Upper lobe of left lung (tissue), 6 donors: ENCODE measurements around the gene MRPL42. TPM values are rescaled to one million over a fixed set of nuclear protein-coding genes. Genes with fewer than 3 reads are reported as not detected.

Experiments used
- ATAC-seq, 2 donors: fragments of 200-7000 bp; cut with Tn5 transposase; one replicate each; pipeline ENCODE4 v1.9.1; 2022; ENCODE audit warnings: mild to moderate bottlenecking in 2 of 2, moderate library complexity in 2 of 2; ENCODE audit not compliant: low FRiP score in 2 of 2
- DNase-seq, 2 donors: peaks; one replicate each; pipeline ENCODE4 v3.0.0-alpha.2; 2019 to 2020
- H3K27ac ChIP-seq, 4 donors: fragments of 200-600 bp; sonication (generic); one replicate each; pipeline ENCODE4 v1.5.1; 2016 to 2019
- H3K27me3 ChIP-seq, 4 donors: fragments of 200-600 bp; sonication (generic); one replicate each; pipeline ENCODE4 v1.5.1; 2017 to 2019
- H3K36me3 ChIP-seq, 4 donors: fragments of 200-600 bp; sonication (generic); one replicate each; pipeline ENCODE4 v1.5.1; 2016 to 2019
- H3K4me1 ChIP-seq, 4 donors: fragments of 200-600 bp; sonication (generic); one replicate each; pipeline ENCODE4 v1.5.1; 2018 to 2019
- H3K4me3 ChIP-seq, 4 donors: fragments of 200-600 bp; sonication (generic); one replicate each; pipeline ENCODE4 v1.5.1; 2017 to 2019; ENCODE audit warnings: mild to moderate bottlenecking in 2 of 4, moderate library complexity in 1 of 4
- H3K9me3 ChIP-seq, 4 donors: fragments of 200-600 bp; sonication (generic); one replicate each; pipeline ENCODE4 v1.5.1; 2018 to 2019
- EP300 ChIP-seq, 4 donors: sonication (generic); formaldehyde crosslinking; IDR thresholded peaks; one replicate each; pipeline ENCODE4 v1.5.1; 2017; ENCODE audit warnings: antibody characterized with exemption in 4 of 4, control low read depth in 2 of 4
- POLR2A ChIP-seq, 4 donors: fragments of 450-650 bp; IDR thresholded peaks; one replicate each; pipeline ENCODE4 v1.5.1; 2016 to 2017; ENCODE audit warnings: antibody characterized with exemption in 4 of 4, mild to moderate bottlenecking in 2 of 4
- POLR2AphosphoS5 ChIP-seq, 2 donors: sonication (generic); formaldehyde crosslinking; IDR thresholded peaks; one replicate each; pipeline ENCODE4 v1.5.1; 2017; ENCODE audit warnings: antibody characterized with exemption in 2 of 2
- WGBS, 2 donors: methylation state at CpG; one replicate each; pipeline ENCODE4 v1.1.5; 2017 to 2018; 5-methylcytosine and 5-hydroxymethylcytosine counted together
- total RNA-seq, 6 donors: library from RNA; depleted of rRNA in 4 of 6; stranded (reverse); fragments of >200 nt in 4 of 6; gene quantifications; one replicate each; pipeline versions ENCODE4 v1.1.0 to v1.2.1, GENCODE V29; 2016 to 2021
- TF ChIP-seq, protein P1 (sequence below), 6 experiments: fragments of 450-650 bp in 4 of 6; fragments of 200-600 bp in 2 of 6; sonication (generic) in 2 of 6; IDR thresholded peaks; one replicate each; pipeline ENCODE4 v1.5.1; 2016 to 2019; ENCODE audit warnings: antibody characterized with exemption in 6 of 6
- donor health status: DM: no; HTN: no; CAD: no; lungs with moderate emphysema.
- donor health status: DM: no; HTN: yes; CAD: no; lungs with severe emphysema.

MRPL42 gene
- total RNA-seq, 6 donors from 2014 or later: 15.5 to 63.8 (median 36.7) TPM

GRCh38 chr12:93443576-93443975 lies 23.7 kb upstream of the MRPL42 start:
- H3K4me1 ChIP-seq: peaks cover 20 to 32% (median 25%) of the 10 kb centered on the region in 4 donors
- TF ChIP-seq POLR2A (IDR thresholded peaks at IDR 0.05) (no peak), POLR2AphosphoS5 (IDR thresholded peaks at IDR 0.05) (no peak), EP300 (IDR thresholded peaks at IDR 0.05) (no peak)
- TF ChIP-seq, protein P1, sequence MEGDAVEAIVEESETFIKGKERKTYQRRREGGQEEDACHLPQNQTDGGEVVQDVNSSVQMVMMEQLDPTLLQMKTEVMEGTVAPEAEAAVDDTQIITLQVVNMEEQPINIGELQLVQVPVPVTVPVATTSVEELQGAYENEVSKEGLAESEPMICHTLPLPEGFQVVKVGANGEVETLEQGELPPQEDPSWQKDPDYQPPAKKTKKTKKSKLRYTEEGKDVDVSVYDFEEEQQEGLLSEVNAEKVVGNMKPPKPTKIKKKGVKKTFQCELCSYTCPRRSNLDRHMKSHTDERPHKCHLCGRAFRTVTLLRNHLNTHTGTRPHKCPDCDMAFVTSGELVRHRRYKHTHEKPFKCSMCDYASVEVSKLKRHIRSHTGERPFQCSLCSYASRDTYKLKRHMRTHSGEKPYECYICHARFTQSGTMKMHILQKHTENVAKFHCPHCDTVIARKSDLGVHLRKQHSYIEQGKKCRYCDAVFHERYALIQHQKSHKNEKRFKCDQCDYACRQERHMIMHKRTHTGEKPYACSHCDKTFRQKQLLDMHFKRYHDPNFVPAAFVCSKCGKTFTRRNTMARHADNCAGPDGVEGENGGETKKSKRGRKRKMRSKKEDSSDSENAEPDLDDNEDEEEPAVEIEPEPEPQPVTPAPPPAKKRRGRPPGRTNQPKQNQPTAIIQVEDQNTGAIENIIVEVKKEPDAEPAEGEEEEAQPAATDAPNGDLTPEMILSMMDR (IDR thresholded peaks at IDR 0.05): no peak
- no peaks in the 10 kb centered on the region for H3K36me3 ChIP-seq
- ATAC-seq: no peak
- no peak for DNase-seq
- 96 to 98% methylated on average over 3 to 4 of the region's 4 CpGs for WGBS, 2 donors
- H3K4me3 ChIP-seq: no peak overlapping the region
- H3K27me3 ChIP-seq: no peaks in the 10 kb centered on the region
- no peaks in the 10 kb centered on the region for H3K9me3 ChIP-seq
- no peak overlapping the region for H3K27ac ChIP-seq

DNA sequence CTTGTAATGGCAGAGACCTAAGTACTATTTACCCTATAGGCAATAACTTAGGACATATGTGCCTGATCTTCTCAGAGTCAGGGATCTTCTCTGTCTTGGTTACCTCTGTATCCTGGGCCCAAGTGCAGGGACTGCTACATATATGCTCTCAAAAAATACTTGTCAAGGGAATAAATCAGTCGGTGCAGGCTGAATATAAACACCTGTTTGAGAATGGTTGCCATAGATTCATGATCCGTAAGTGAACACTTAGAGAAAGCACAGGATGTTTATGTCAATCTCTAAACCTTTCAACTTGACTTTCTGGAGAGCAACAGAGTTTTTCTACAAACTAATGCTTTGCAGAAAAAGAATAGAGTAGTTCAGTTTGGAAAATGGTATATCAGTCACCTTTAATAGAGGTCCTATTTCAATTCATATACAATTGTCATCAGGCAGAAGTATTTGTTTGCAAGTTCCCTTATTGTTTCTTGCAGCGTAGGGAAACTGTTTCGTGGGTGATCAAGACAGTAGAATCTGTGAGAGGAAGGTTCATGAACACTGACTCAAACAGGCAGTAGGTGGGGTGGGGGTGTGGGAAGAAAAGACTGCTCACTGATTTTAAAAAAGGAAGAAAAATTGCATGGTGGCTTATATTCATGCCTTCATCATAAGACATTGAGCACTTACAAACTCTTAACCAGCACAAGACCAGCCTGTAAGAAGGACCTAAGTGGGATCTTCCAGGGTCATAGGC lies 19.6 kb upstream of the MRPL42 start:
- no peaks in the 10 kb centered on the region for H3K27me3 ChIP-seq
- ATAC-seq (no peak), DNase-seq (no peak)
- H3K4me1 ChIP-seq: peaks cover 0 to 4% (median 2%) of the 10 kb centered on the region in 4 donors
- H3K27ac ChIP-seq: no peak overlapping the region
- H3K36me3 ChIP-seq: no peaks in the 10 kb centered on the region
- no peak overlapping the region for H3K4me3 ChIP-seq
- TF ChIP-seq, protein P1 (IDR thresholded peaks at IDR 0.05): no peak
- TF ChIP-seq EP300 (IDR thresholded peaks at IDR 0.05): no peak
- no peak for TF ChIP-seq POLR2A (IDR thresholded peaks at IDR 0.05)
- no peak for TF ChIP-seq POLR2AphosphoS5 (IDR thresholded peaks at IDR 0.05)
- no peaks in the 10 kb centered on the region for H3K9me3 ChIP-seq
- 36 to 49% methylated on average over 4 of the region's 4 CpGs for WGBS, 2 donors

GRCh38 chr12:93448796-93449195 lies 18.5 kb upstream of the MRPL42 start:
- Histone ChIP-seq H3K27me3 (no peaks in the 10 kb centered on the region), H3K36me3 (no peaks in the 10 kb centered on the region), H3K4me3 (no peak overlapping the region), H3K9me3 (no peaks in the 10 kb centered on the region), H3K4me1 (no peaks in the 10 kb centered on the region), H3K27ac (no peak overlapping the region)
- DNase-seq (peak in 1 of 2 donors; percentile 46), ATAC-seq (no peak)
- TF ChIP-seq EP300 (IDR thresholded peaks at IDR 0.05) (no peak), POLR2A (IDR thresholded peaks at IDR 0.05) (no peak), POLR2AphosphoS5 (IDR thresholded peaks at IDR 0.05) (no peak)
- TF ChIP-seq, protein P1 (IDR thresholded peaks at IDR 0.05): no peak
- 62 to 77% methylated on average over 5 of the region's 5 CpGs for WGBS, 2 donors

GRCh38 chr12:93449277-93449676 lies 18.0 kb upstream of the MRPL42 start:
- no peak for TF ChIP-seq POLR2AphosphoS5 (IDR thresholded peaks at IDR 0.05)
- TF ChIP-seq POLR2A (IDR thresholded peaks at IDR 0.05): no peak
- TF ChIP-seq EP300 (IDR thresholded peaks at IDR 0.05): no peak
- TF ChIP-seq, protein P1 (IDR thresholded peaks at IDR 0.05): no peak
- no peaks in the 10 kb centered on the region for H3K9me3 ChIP-seq
- 80 to 84% methylated on average over 1 of the region's 1 CpG for WGBS, 2 donors

More at GRCh38 chr12:93449277-93449676, 18.0 kb upstream of the MRPL42 start:
- Histone ChIP-seq H3K27me3 (no peaks in the 10 kb centered on the region), H3K27ac (no peak overlapping the region), H3K4me1 (no peaks in the 10 kb centered on the region), H3K4me3 (no peak overlapping the region), H3K36me3 (no peaks in the 10 kb centered on the region)
- no peak for ATAC-seq
- no peak for DNase-seq
